Heart right ventricle (tissue), 16 donors: ENCODE results near the gene TTLL1. TPM values are rescaled to one million over a fixed set of nuclear protein-coding genes. Genes with fewer than 3 reads are reported as not detected.
A peak's percentile ranks its signal among the peaks of the same experiment; 100 is the strongest.

Source experiments
- ATAC-seq, 8 donors: fragments of 200-7000 bp; cut with Tn5 transposase; one replicate each; pipeline ENCODE4 v1.9.1; 2020; ENCODE audit warnings: mild to moderate bottlenecking in 8 of 8, moderate library complexity in 8 of 8, moderate number of reproducible peaks in 1 of 8
- DNase-seq, 2 donors: peaks; one replicate each; pipeline ENCODE4 v3.0.0-alpha.2; 2020
- H3K27ac ChIP-seq, 10 donors: fragments of 200-600 bp; sonication (generic) in 2 of 10; one replicate each; pipeline versions ENCODE4 v1.5.0 to v1.8.0; 2020 to 2022; ENCODE audit warnings: mild to moderate bottlenecking in 3 of 10
- H3K27me3 ChIP-seq, 7 donors: fragments of 200-600 bp; one replicate each; pipeline ENCODE4 v1.8.0; 2021 to 2022; ENCODE audit warnings: mild to moderate bottlenecking in 2 of 7
- H3K36me3 ChIP-seq, 9 donors: fragments of 200-600 bp; sonication (generic) in 1 of 9; one replicate each; pipeline versions ENCODE4 v1.5.0 to v1.8.0; 2020 to 2022; ENCODE audit warnings: mild to moderate bottlenecking in 2 of 9
- H3K4me1 ChIP-seq, 9 donors: fragments of 200-600 bp; sonication (generic) in 1 of 9; one replicate each; pipeline versions ENCODE4 v1.5.0 to v1.8.0; 2020 to 2022; ENCODE audit warnings: mild to moderate bottlenecking in 4 of 9
- H3K4me3 ChIP-seq, 10 donors: fragments of 200-600 bp; sonication (generic) in 2 of 10; one replicate each; pipeline versions ENCODE4 v1.5.0 to v1.8.0; 2020 to 2022; ENCODE audit warnings: mild to moderate bottlenecking in 7 of 10, moderate library complexity in 2 of 10
- H3K9me3 ChIP-seq, 11 donors: fragments of 200-600 bp in 10 of 11; sonication (generic) in 2 of 11; one replicate each; pipeline versions ENCODE4 v1.5.0 to v1.8.0; 2013 to 2022; ENCODE audit warnings: mild to moderate bottlenecking in 2 of 11, control low read depth in 1 of 11, moderate library complexity in 1 of 11
- CTCF ChIP-seq, 9 donors: fragments of 200-600 bp; sonication (generic) in 2 of 9; IDR thresholded peaks; one replicate each; pipeline versions ENCODE4 v1.5.0 to v1.8.0; 2021 to 2022; ENCODE audit warnings: antibody characterized with exemption in 9 of 9, mild to moderate bottlenecking in 5 of 9, moderate library complexity in 1 of 9
- WGBS, 2 donors: extraction: QIAGEN DNeasy Blood & Tissue Kit; methylation state at CpG; one replicate each; pipeline ENCODE4 v1.1.7; 2013; ENCODE audit warnings: inconsistent platforms in 1 of 2; 5-methylcytosine and 5-hydroxymethylcytosine counted together
- intact Hi-C, 10 donors: fragments of 100-400 bp; cut with DNase I; formaldehyde crosslinking; loops; one replicate each; pipeline versions ENCODE4 v1.11.1 to v1.14.2; 2022
- polyA plus RNA-seq, 2 donors: library from polyadenylated mRNA; stranded (reverse); fragments of 200-250 nt; gene quantifications; one replicate each; pipeline ENCODE4 v1.2.3, GENCODE V29; 2013
- total RNA-seq, 10 donors: library from RNA; stranded (reverse); fragmentation: NEBNext Ultra II Directional in 3 of 10; extraction: Animal tissue kit (Norgen Biotek cat#: 25700) in 3 of 10; gene quantifications; one replicate each; pipeline versions ENCODE4 v1.2.1 to v1.2.4, GENCODE V29; 2021 to 2023
- donor health status: Arrhythmogenic right ventricular cardiomyopathy.
- donor health status: ischemic (EF 13 %, LVEDD 7.1; RV severe dilation, severe dysfunction).
- donor health status: healthy with polysubstance abuse.
- donor health status: DM: no; HTN: yes; CAD: no.
- donor health status: DM: no; HTN: no; CAD: no.
- donor health status: ischemic (EF 25% LVEDD 6.9; RV normal size, moderate dysfunction).
- donor health status: ischemic (EF 25% LVEDD 5.7; RV mildly dilated, moderate dysfunction).
- donor health status: healthy.
- donor health status: DM: yes; HTN: yes; CAD: no.
- donor health status: Ischemic cardiomyopathy.
- donor health status: ischemic (EF 35%, LVEDD 5.7; RV mildly dilated, moderate dysfunction).
- donor health status: nonischemic (EF 11% LVEDD 7.7; RV severe dilation, severe dysfunction).
- donor health status: DM: yes; HTN: yes; CAD: no.
- donor health status: PGD.
- donor health status: ischemic (EF 29% LVEDD 5.4; RV normal size, mild dysfunction).
- donor health status: nonischemic (EF 23%, LVEDD 6.1; RV moderate dilation, normal function).

TTLL1 gene
- total and polyA plus RNA-seq, 12 donors: 4.5 to 14.5 (median 10.6) TPM

GRCh38 chr22:43001271-43002201, 87.7 kb downstream of the TTLL1 start:
- no peak for TF ChIP-seq CTCF (IDR thresholded peaks at IDR 0.05)
- Histone ChIP-seq H3K4me1 (peaks cover 18 to 84% (median 65%) of the 10 kb centered on the region in 9 donors), H3K36me3 (no peaks in the 10 kb centered on the region), H3K27ac (peak overlapping the region in 4 of 10 donors; percentile 25 to 73 (median 37)), H3K4me3 (no peak overlapping the region), H3K27me3 (no peaks in the 10 kb centered on the region), H3K9me3 (peaks cover 0 to 10% (median 0%) of the 10 kb centered on the region in 11 donors)
- 54% methylated on average over 3 of the region's 3 CpGs for WGBS, 2 donors
- intact Hi-C loops: no loop called here
- ATAC-seq: peak in 6 of 8 donors; percentile 23 to 46 (median 30)
- no peak for DNase-seq

- H3K27ac ChIP-seq: peak overlapping the region in 2 of 10 donors; percentile 33 to 73
- 78% methylated on average over 8 of the region's 8 CpGs for WGBS, 2 donors
- H3K27me3 ChIP-seq: no peaks in the 10 kb centered on the region
- H3K4me3 ChIP-seq: no peak overlapping the region
- H3K4me1 ChIP-seq: peaks cover 20 to 92% (median 71%) of the 10 kb centered on the region in 9 donors
- no peak for TF ChIP-seq CTCF (IDR thresholded peaks at IDR 0.05)
- DNase-seq (no peak), ATAC-seq (no peak)
- intact Hi-C loops: no loop called here
- no peaks in the 10 kb centered on the region for H3K36me3 ChIP-seq
- peaks cover 0 to 10% (median 0%) of the 10 kb centered on the region in 11 donors for H3K9me3 ChIP-seq
These were observed 88.6 kb downstream of the TTLL1 start for GRCh38 chr22:43000441-43001175.

- no peak overlapping the region for H3K4me3 ChIP-seq
- 73 to 77% methylated on average over 6 of the region's 6 CpGs for WGBS, 2 donors
- ATAC-seq: no peak
- intact Hi-C loops: loop anchor here in 1 of 10 donors (10.0 kb wide), 1 partner anchor 57 kb away; no protein-coding TSS in a partner anchor
- H3K9me3 ChIP-seq: peaks cover 0 to 10% (median 0%) of the 10 kb centered on the region in 11 donors
- H3K27ac ChIP-seq: peak overlapping the region in 4 of 10 donors; percentile 31 to 91 (median 51)
- no peaks in the 10 kb centered on the region for H3K36me3 ChIP-seq
- peaks cover 19 to 93% (median 74%) of the 10 kb centered on the region in 9 donors for H3K4me1 ChIP-seq
- no peaks in the 10 kb centered on the region for H3K27me3 ChIP-seq
- no peak for TF ChIP-seq CTCF (IDR thresholded peaks at IDR 0.05)
- DNase-seq: no peak
These were observed 91.6 kb downstream of the TTLL1 start for GRCh38 chr22:42997582-42998090.
